Keratinocyte (primary cell): ENCODE data around the gene LRRC43.

Experiments used
- CTCF ChIP-seq, 3 experiments: IDR thresholded peaks in 1 of 3; conservative IDR thresholded peaks in 1 of 3; optimal IDR thresholded peaks in 1 of 3; 2 replicates in 2 of 3; 3 replicates in 1 of 3; pipeline versions ENCODE3 to v1.5.1; 2011; ENCODE audit warnings: low read length in 3 of 3, mild to moderate bottlenecking in 3 of 3, moderate library complexity in 2 of 3, control low read depth in 1 of 3, inconsistent platforms in 1 of 3; ENCODE audit not compliant: insufficient read depth in 2 of 3; ENCODE audit errors: extremely low read depth in 1 of 3
- EZH2 ChIP-seq: IDR thresholded peaks from one replicate; pipeline ENCODE4 v1.6.1; 2012; ENCODE audit warnings: inconsistent platforms, mild to moderate bottlenecking, low read length, moderate library complexity

- TF ChIP-seq CTCF (optimal IDR thresholded peaks at IDR 0.05 in 1 of 3, IDR thresholded peaks at IDR 0.05 in 1 of 3, conservative IDR thresholded peaks at IDR 0.05 in 1 of 3; ENCODE audit: extremely low read depth in 1 of 3, insufficient read depth in 2 of 3, low read length in 3 of 3) (no peak), EZH2 (no peak)
These were observed 17.7 kb downstream of the LRRC43 start for GRCh38 chr12:122200541-122201175.
